HepG2 (cell line): ENCODE data around the gene POLR2H. TPM values are rescaled to one million over a fixed set of nuclear protein-coding genes. Genes with fewer than 3 reads are reported as not detected.
A peak's percentile ranks its signal among the peaks of the same experiment; 100 is the strongest.

Experiments used
- ATAC-seq: fragments of 200-7000 bp; cut with Tn5 transposase; 3 replicates; pipeline ENCODE4 v1.9.1; 2020; ENCODE audit warnings: mild to moderate bottlenecking, moderate library complexity
- BruUV-seq: library from RNA; stranded (reverse); fragments of 400-500 nt; replicated peaks from 2 replicates; lab custom pipeline; 2021; lab: Mats Ljungman, UMichigan
- CTCF ChIA-PET: fragments of 300-600 bp; formaldehyde crosslinking; extraction: SDS; loops from one replicate; lab custom pipeline; 2021; ENCODE audit warnings: low total read pairs, inconsistent platforms, low intra/inter-chr PET ratio; lab: Yijun Ruan, JAX
- POLR2A ChIA-PET: fragments of 350-600 bp; sonication (Branson Sonifier 250); formaldehyde crosslinking; loops from one replicate; lab custom pipeline; 2020; ENCODE audit warnings: antibody characterized with exemption, inconsistent platforms; lab: Yijun Ruan, JAX
- DNase-seq: peaks from one replicate; pipeline ENCODE4 v3.0.0-alpha.2; 2015; ENCODE audit warnings: low spot score
- FAIRE-seq: peaks from 3 replicates; lab custom pipeline; 2011; peaks lifted over from hg19 to GRCh38; lab: Jason Lieb, UNC
- H2AFZ ChIP-seq: one replicate; pipeline ENCODE4 v1.6.1; 2011; ENCODE audit warnings: low read length, inconsistent platforms
- H3K27ac ChIP-seq: fragments of 300-600 bp; 3 replicates; pipeline ENCODE4 v1.8.0; 2011; ENCODE audit warnings: mixed run types, mild to moderate bottlenecking, mixed read lengths, low read length, inconsistent platforms; ENCODE audit not compliant: insufficient read depth; ENCODE audit errors: extremely low read length
- H3K27me3 ChIP-seq, 2 experiments: fragments of 200-600 bp in 1 of 2; 2 replicates in 1 of 2; 3 replicates in 1 of 2; pipeline versions ENCODE4 v1.6.0 to v1.8.0; 2011; ENCODE audit warnings: low read length in 2 of 2, mild to moderate bottlenecking in 2 of 2, moderate library complexity in 2 of 2, inconsistent platforms in 1 of 2; ENCODE audit not compliant: insufficient read depth in 2 of 2, control insufficient read depth in 1 of 2
- H3K36me3 ChIP-seq, 2 experiments: fragments of 200-600 bp in 1 of 2; replicated peaks in 1 of 2; 2 replicates in 1 of 2; 3 replicates in 1 of 2; pipeline versions ENCODE4 v1.5.1 to v1.8.0; 2011; ENCODE audit warnings: low read length in 2 of 2, inconsistent platforms in 1 of 2; ENCODE audit not compliant: insufficient read depth in 2 of 2, control insufficient read depth in 1 of 2
- H3K4me1 ChIP-seq: 2 replicates; pipeline ENCODE4 v1.5.1; 2012; ENCODE audit warnings: low read length, inconsistent platforms; ENCODE audit not compliant: insufficient read depth
- H3K4me2 ChIP-seq: 2 replicates; pipeline ENCODE4 v1.6.0; 2011; ENCODE audit warnings: low read depth, low read length, inconsistent platforms
- H3K4me3 ChIP-seq, 3 experiments: fragments of 200-600 bp in 1 of 3; sonication (generic), shearing (Covaris generic) in 1 of 3; replicated peaks in 1 of 3; 2 replicates each; pipeline ENCODE4 v1.5.1; 2011 to 2016; ENCODE audit warnings: low read length in 3 of 3, inconsistent platforms in 2 of 3, low read depth in 2 of 3, mild to moderate bottlenecking in 2 of 3, control low read depth in 1 of 3, mixed read lengths in 1 of 3; ENCODE audit not compliant: insufficient read depth in 1 of 3
- H3K79me2 ChIP-seq: one replicate; pipeline ENCODE4 v1.6.1; 2011; ENCODE audit warnings: low read length, inconsistent platforms; ENCODE audit not compliant: insufficient read depth
- H3K9ac ChIP-seq: 2 replicates; pipeline ENCODE4 v1.6.0; 2011; ENCODE audit warnings: mild to moderate bottlenecking, low read depth, low read length, inconsistent platforms; ENCODE audit not compliant: insufficient read depth
- H3K9me3 ChIP-seq: 2 replicates; pipeline ENCODE4 v1.5.1; 2012; ENCODE audit warnings: mild to moderate bottlenecking, low read length
- H4K20me1 ChIP-seq: 2 replicates; pipeline ENCODE4 v1.6.0; 2011; ENCODE audit warnings: inconsistent platforms, mild to moderate bottlenecking, low read length, moderate library complexity; ENCODE audit not compliant: insufficient read depth
- AGO2 ChIP-seq: fragments of 200-400 bp; formaldehyde crosslinking; optimal IDR thresholded peaks from 2 replicates; pipeline ENCODE3; 2017; ENCODE audit warnings: mild to moderate bottlenecking, low read depth, low read length, moderate library complexity
- FOXA3 ChIP-seq: IDR thresholded peaks from 2 replicates; pipeline ENCODE4 v1.6.1; 2016; ENCODE audit warnings: missing genetic modification reagents, missing compliant biosample characterization
- KIAA2018 ChIP-seq: sonication (generic); formaldehyde crosslinking; IDR thresholded peaks from 2 replicates; pipeline ENCODE4 v1.5.0; 2020; ENCODE audit warnings: mild to moderate bottlenecking, missing genetic modification reagents, borderline replicate concordance
- SIN3B ChIP-seq: fragments of 150-350 bp; IDR thresholded peaks from 2 replicates; pipeline ENCODE4 v1.6.1; 2014; ENCODE audit warnings: low read length
- WGBS: methylation state at CpG from one replicate; pipeline ENCODE4 v1.1.6; 2017; ENCODE audit warnings: low lambda C conversion rate; 5-methylcytosine and 5-hydroxymethylcytosine counted together
- in situ Hi-C: cut with HindIII; loops from 2 replicates; pipeline ENCODE4 v1.10.0; 2017; ENCODE audit warnings: low pct_unique_long_range_greater_than_20kb; ENCODE audit not compliant: extremely low pct_ligation_motif_present
- intact Hi-C: fragments of 100-400 bp; cut with micrococcal nuclease; formaldehyde crosslinking; loops from one replicate; pipeline ENCODE4 v1.10.0; 2022; ENCODE audit not compliant: unreplicated experiment
- polyA plus RNA-seq, 8 experiments: library from polyadenylated mRNA; depleted of rRNA in 3 of 8; stranded (reverse) in 7 of 8; unstranded in 1 of 8; fragments of >200 nt; fragmentation: Illumina TruSeq in 4 of 8; extraction: Trizol in 4 of 8; gene quantifications; 2 replicates each; pipeline versions ENCODE4 v1.2.1 to v1.2.3, GENCODE V29; 2011 to 2016; ENCODE audit warnings: low read depth in 4 of 8, missing spikeins in 1 of 8, mixed read lengths in 1 of 8; ENCODE audit not compliant: insufficient read depth in 1 of 8
- total RNA-seq, 5 experiments: library from RNA; depleted of rRNA; stranded (reverse); fragments of >200 nt; fragmentation: Illumina TruSeq; extraction: Trizol; gene quantifications; 2 replicates each; pipeline ENCODE4 v1.2.3, GENCODE V29; 2016; ENCODE audit warnings: low read depth in 1 of 5

Gene POLR2H
- total and polyA plus RNA-seq, 2 of the 13 experiments (the other 11 are each of a cell fraction or from before 2014, with no cell fraction given): 118 to 194 TPM

- Histone ChIP-seq H3K79me2 (peaks cover 14% of the 10 kb centered on the region), H3K27ac (no peak overlapping the region), H3K27me3 (no peaks in the 10 kb centered on the region; a peak in 1 of 5 replicates), H3K36me3 (peaks cover 12 to 26% of the 10 kb centered on the region in 2 experiments; a peak in 4 of 5 replicates), H3K9ac (no peak overlapping the region), H3K9me3 (no peaks in the 10 kb centered on the region), H3K4me1 (peaks cover 18% of the 10 kb centered on the region), H3K4me3 (no peak overlapping the region), H4K20me1 (peaks cover 19% of the 10 kb centered on the region; the same call in 1 of the 2 replicates), H2AFZ (no peak overlapping the region), H3K4me2 (no peak overlapping the region)
- in situ Hi-C loops (no loop called here), intact Hi-C loops (no loop called here)
- ChIA-PET POLR2A (interaction anchor here (1.5 kb wide), 1 partner anchor 24 kb away, joined by 3 read pairs; no protein-coding TSS in a partner anchor), CTCF (no interaction called here)
- BruUV-seq: no TSS peak
- no peak for ATAC-seq
- 94% methylated on average over 30 of the region's 37 CpGs for WGBS
- FAIRE-seq: no peak
- no peak for TF ChIP-seq KIAA2018
- TF ChIP-seq SIN3B: no peak
- TF ChIP-seq AGO2: peak; percentile 51
- TF ChIP-seq FOXA3 (CRISPR knock-in tag): no peak
- TF ChIP-seq, all 625 proteins: peak for 1
- no peak for DNase-seq
These were observed 23.0 kb upstream of the POLR2H start for GRCh38 chr3:184338511-184338945.
